NB4 (cell line): Measurements from ENCODE around the gene IPO13.

Source experiments
- CTCF ChIP-seq: IDR thresholded peaks from one replicate; pipeline ENCODE4 v1.5.1; 2012; ENCODE audit warnings: low read depth, low read length
- MAX ChIP-seq: IDR thresholded peaks from 2 replicates; pipeline ENCODE4 v1.6.1; 2011; ENCODE audit warnings: low read depth, low read length
- MYC ChIP-seq: IDR thresholded peaks from 2 replicates; pipeline ENCODE4 v1.6.1; 2011; ENCODE audit warnings: low read depth, low read length
- POLR2A ChIP-seq: IDR thresholded peaks from 2 replicates; pipeline ENCODE4 v1.6.1; 2011; ENCODE audit warnings: mild to moderate bottlenecking; ENCODE audit not compliant: insufficient read length; ENCODE audit errors: extremely low read depth

GRCh38 chr1:44008259-44008658 is 61.5 kb downstream of the IPO13 start:
- no peak for TF ChIP-seq CTCF
- no peak for TF ChIP-seq MAX
- TF ChIP-seq POLR2A, result no peak
- no peak for TF ChIP-seq MYC
